Suppressor macrophage treated with lipopolysaccharide for 1 hour (primary cell): ENCODE data around the gene KLRC3.
"Not testable (repeated sequence)": the region's sequence is repeated elsewhere in the genome, so short reads cannot be mapped to it uniquely, and the experiment has no call there.

Experiments
- DNase-seq, 3 donors: peaks; one replicate each; pipeline ENCODE4 v3.0.0-alpha.2; 2020 to 2022

KLRC3 gene

GRCh38 chr12:10368206-10369171 is 51.9 kb downstream of the KLRC3 start:
- no peak for DNase-seq

- DNase-seq: not testable (repeated sequence)
Observed at GRCh38 chr12:10367714-10368113, 52.7 kb downstream of the KLRC3 start.

- peak in 2 of 3 donors; percentile 13 to 29 for DNase-seq
Observed at GRCh38 chr12:10366875-10367274, 53.5 kb downstream of the KLRC3 start.

- peak in 1 of 3 donors; percentile 37 for DNase-seq
Observed at GRCh38 chr12:10365696-10366405, 54.5 kb downstream of the KLRC3 start.

- DNase-seq: peak; percentile 73 to 84 (median 81)
Observed at GRCh38 chr12:10364815-10365622, 55.4 kb downstream of the KLRC3 start.

- peak in 2 of 3 donors; percentile 38 for DNase-seq
Observed at GRCh38 chr12:10363914-10364814, 56.2 kb downstream of the KLRC3 start.

- DNase-seq: peak in 1 of 3 donors; percentile 12
Observed at GRCh38 chr12:10363658-10363913, 56.8 kb downstream of the KLRC3 start.

GRCh38 chr12:10362828-10363657 is 57.4 kb downstream of the KLRC3 start:
- DNase-seq: peak in 1 of 3 donors; percentile 39

GRCh38 chr12:10362325-10362724 is 58.1 kb downstream of the KLRC3 start:
- DNase-seq: peak in 1 of 3 donors; percentile 17
